Subcutaneous adipose tissue (tissue), 4 donors: Measurements from ENCODE around the gene TRIP10. TPM values are rescaled to one million over a fixed set of nuclear protein-coding genes. Genes with fewer than 3 reads are reported as not detected.

Experiments used
- CTCF ChIP-seq: fragments of 450-650 bp; IDR thresholded peaks from one replicate; pipeline ENCODE4 v1.5.1; 2016; ENCODE audit warnings: low read depth, mild to moderate bottlenecking, control low read depth, antibody characterized with exemption, moderate library complexity
- total RNA-seq, 4 donors: library from RNA; depleted of rRNA; stranded (reverse); fragments of >200 nt; gene quantifications; one replicate each; pipeline ENCODE4 v1.1.0, GENCODE V29; 2016

Gene TRIP10
- total RNA-seq, 4 donors from 2014 or later = 51.7 to 161 (median 82.4) TPM

GRCh38 chr19:6776999-6777398 lies 37.5 kb downstream of the TRIP10 start:
- no peak for TF ChIP-seq CTCF

GRCh38 chr19:6777434-6777833 lies 38.0 kb downstream of the TRIP10 start:
- TF ChIP-seq CTCF = no peak

GRCh38 chr19:6778386-6778785 lies 38.9 kb downstream of the TRIP10 start:
- no peak for TF ChIP-seq CTCF

GRCh38 chr19:6779206-6779605 lies 39.7 kb downstream of the TRIP10 start:
- TF ChIP-seq CTCF = no peak

GRCh38 chr19:6787393-6787792 lies 47.9 kb downstream of the TRIP10 start:
- TF ChIP-seq CTCF = no peak

- TF ChIP-seq CTCF = no peak
These were observed 49.4 kb downstream of the TRIP10 start for GRCh38 chr19:6788896-6789295.

- no peak for TF ChIP-seq CTCF
These were observed 51.0 kb downstream of the TRIP10 start for GRCh38 chr19:6790194-6791128.
